ENCODE measurements around the gene SPDYE8.
"Not testable (repeated sequence)": the region's sequence is repeated elsewhere in the genome, so short reads cannot be mapped to it uniquely, and the experiment has no call there.

DNA sequence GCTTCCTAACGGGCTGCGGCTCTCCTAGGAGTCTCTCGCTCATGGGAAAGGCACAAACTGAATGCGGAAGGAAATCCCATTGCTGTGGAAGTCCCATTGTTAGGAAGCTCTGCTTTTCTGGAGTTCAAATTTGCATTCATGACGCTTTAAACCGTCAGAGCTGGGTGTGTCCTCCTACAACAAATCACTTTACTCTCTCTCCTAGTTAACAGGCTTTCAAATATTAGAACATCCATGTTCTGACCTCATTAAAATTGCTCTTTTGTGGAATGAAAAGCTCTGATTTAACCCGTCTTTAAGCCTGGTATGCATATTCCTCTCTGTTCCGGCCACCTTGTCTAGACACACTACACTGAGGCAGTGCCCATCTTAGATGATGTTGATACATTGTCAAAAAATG is 28.2 kb upstream of the SPDYE8 start, which contains the start of gene SPDYE11:
- TF ChIP-seq ZNF274 (IDR thresholded peaks at IDR 0.05; ENCODE audit: low read depth, low read length); YY1 (IDR thresholded peaks at IDR 0.05; ENCODE audit: insufficient read depth, insufficient read length): not testable (repeated sequence)

Data from NT2/D1 (cell line).